Measurements from ENCODE around the gene ACD.
A peak's percentile ranks its signal among the peaks of the same experiment; 100 is the strongest.

ACD gene

DNA sequence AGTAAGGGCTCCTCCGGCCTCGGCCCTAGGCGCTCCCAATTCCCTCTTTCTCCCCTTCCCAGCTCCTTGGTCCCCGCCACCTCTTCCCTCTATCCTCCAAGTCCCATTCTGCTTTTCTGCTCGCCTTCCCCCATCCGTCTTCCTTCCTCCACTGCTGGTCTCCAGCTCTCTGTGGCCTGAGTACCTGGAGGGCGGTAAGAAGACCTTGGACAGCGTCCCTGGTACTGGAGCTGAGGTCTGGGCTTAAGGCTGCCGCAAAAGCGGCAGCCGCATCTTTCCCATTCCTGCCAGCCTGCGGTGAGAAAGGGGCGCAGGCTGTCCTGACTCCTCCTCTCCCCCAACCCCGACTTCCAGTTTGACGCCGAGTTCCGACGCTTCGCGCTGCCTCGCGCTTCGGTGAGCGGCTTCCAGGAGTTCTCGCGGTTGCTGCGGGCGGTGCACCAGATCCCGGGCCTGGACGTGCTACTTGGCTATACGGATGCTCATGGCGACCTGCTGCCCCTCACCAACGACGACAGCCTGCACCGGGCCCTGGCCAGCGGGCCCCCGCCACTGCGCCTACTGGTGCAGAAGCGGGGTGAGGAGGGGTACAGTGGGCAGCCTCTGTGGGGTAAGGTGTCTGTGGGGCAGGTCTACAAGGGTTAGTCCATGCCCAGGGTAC lies 1.2 kb upstream of the ACD start:
- DNase-seq = no peak

DNA sequence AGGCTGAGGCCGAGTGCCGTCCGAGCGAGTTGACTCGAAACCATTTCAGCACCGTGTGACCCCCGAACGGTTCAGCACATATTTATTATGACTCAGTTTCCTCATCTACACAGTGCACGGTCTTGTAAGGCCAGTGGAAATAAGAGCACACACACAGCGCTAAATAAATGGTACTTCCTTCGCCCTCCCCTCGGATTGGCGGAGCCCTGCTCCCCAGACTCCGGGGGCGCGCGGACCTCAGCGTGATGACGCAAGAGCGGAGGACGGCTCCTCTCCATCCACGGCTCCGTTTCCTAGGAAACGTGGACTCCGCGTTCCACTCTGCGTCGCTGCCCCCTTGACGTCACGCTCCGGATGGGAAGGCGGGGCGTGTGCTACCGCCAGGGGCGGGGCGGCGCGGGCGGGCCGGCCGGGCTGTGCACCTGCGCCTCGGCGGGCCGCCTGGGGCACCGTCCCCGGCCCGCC lies 536 bp upstream of the ACD start, which contains the start of gene PARD6A:
Gene PARD6A, plus strand, starts transcription at position 397 of the 465 bp plus-strand sequence. CDS start 79 bp downstream, outside the sequence.
- peak; percentile 99 for DNase-seq

- no peak for DNase-seq
Observed at GRCh38 chr16:67658849-67659674, 998 bp downstream of the ACD start.

DNA sequence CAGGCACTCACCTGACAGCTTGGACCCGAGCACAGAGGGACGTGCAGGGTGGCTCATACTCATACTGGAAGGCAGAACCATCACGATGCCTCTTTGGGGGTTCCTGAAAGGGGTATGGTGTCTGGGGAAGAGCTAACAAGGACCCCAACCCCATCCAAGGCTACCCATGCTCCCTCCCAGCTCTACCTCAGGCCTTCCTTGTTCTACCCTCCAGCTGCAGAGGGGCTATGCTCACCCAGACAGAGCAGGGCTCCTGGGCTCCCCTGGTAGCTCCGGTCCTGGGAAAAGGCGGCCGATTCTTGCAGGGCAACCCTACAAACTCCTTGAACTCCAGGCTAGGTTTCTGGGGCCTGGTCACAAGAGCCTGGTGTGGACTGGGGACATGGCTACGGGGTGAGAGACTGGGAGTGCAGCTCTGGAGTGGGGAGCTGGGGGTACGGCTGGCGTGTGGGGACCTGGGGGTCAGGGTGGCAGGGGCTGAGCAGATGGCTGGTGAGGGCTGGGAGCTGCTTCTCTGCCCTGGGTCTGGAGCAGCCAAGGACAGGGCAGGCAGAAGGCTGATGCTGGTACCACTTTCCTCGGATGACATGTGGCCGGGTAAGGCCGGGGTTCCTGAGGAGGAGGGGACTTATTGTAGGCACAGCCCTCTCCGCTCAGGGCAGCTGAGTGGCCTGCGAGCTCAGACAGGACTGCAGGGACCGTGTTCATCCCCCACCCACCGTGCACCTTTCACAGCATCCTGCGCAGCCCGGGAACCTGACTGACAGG lies 2.1 kb downstream of the ACD start:
- no peak for DNase-seq

DNA sequence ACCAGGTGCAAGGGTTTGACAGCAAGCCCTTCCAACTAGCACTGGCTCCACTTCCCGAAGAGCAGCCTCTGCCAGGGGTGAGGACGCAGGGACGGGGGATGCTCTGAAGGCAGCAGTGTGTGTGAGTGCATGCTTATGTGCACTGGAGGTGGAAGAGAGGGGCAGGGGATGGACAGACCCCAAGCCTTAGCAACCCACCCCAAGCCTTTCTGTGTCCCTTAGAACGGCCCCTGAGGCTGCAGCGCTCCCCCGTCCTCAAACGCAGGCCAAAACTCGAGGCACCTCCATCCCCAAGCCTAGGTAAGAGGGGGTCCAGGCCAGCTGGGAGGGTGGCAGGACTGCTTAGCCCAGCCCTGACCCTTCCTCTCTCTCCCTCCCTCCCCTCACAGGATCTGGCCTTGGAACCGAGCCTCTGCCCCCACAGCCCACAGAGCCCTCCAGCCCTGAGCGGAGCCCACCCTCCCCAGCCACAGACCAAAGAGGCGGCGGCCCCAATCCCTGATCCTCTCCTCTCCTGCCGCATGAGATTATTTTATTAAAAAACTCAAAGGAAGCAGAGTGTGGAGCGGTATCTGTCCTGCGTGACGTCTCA lies 2.9 kb downstream of the ACD start:
- DNase-seq = no peak

GRCh38 chr16:67656344-67657016 lies 3.6 kb downstream of the ACD start:
- DNase-seq = no peak

GRCh38 chr16:67655363-67655762 lies 4.7 kb downstream of the ACD start:
- DNase-seq = no peak

DNA sequence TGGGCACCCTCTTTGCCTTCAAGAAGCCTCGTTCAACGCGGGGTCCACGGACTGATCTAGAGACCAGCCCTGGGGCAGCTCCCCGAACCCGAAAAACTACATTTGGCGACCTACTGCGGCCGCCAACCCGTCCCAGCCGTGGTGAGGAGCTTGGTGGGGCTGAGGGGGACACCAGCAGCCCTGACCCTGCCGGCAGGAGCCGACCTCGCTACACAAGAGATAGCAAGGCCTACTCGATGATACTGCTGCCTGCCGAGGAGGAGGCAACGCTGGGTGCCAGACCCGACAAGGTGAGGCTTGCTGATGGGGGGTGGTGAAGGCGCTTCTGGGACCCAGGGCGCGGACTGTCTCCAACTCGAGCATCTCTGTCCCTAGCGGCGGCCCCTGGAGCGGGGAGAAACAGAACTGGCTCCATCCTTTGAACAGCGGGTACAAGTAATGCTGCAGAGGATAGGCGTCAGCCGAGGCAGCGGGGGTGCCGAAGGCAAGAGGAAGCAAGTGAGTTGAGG lies 5.6 kb downstream of the ACD start:
- DNase-seq = no peak

- DNase-seq = no peak
Observed at GRCh38 chr16:67653789-67654402, 6.2 kb downstream of the ACD start.

DNA sequence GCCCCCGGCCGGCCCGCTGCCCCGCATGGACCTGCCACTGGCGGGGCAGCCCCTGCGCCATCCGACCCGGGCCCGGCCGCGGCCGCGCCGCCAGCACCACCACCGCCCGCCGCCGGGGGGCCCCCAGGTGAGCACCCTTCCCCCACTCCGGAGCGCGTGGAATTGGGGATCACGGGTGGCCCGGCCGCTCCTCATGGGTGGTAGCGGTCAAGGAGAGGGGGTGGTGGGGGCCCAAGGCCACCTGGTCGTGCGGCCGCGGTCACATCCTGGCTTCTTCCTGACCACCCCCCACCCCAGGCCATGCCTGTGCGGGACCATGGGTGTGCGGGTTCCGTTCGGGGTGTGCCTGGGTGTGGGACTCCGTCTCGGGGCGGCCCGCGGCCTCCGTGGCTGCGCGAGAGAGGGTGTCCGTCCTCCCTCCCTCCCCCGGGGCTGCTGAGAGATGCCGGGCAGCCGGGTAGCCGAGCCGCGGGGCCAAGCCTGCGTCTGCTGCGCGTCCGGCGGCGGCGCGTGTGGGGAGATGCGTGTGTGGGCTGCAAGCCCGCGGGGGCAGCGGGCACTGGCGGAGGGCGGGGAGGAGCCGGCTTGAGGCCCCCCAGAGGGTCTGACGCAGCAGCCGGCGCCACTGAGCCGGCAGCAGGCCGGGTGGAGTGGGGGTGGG lies 6.8 kb downstream of the ACD start:
- DNase-seq = no peak

GRCh38 chr16:67652578-67653127 lies 7.4 kb downstream of the ACD start:
- no peak for DNase-seq

GRCh38 chr16:67651847-67652246 lies 8.2 kb downstream of the ACD start:
- no peak for DNase-seq

- DNase-seq = no peak
Observed at GRCh38 chr16:67651039-67651438, 9.0 kb downstream of the ACD start.

GRCh38 chr16:67650023-67650422 lies 10.0 kb downstream of the ACD start:
- DNase-seq = no peak

DNA sequence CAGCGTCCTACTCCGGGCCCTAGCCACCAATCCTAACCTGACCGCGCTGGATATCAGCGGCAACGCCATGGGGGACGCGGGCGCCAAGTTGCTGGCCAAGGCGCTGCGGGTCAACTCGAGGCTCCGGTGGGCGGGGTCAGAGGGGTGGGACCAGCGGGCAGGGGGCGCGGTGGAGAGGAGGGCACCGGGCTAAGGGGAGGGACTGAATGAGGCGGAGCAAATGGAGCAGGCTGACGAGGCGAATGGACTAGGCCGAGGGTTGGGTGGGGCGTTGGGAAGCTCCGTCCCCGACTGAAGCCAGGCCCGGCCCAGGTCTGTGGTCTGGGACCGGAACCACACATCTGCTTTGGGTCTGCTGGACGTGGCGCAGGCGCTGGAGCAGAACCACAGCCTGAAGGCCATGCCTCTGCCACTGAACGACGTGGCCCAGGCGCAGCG lies 10.5 kb downstream of the ACD start:
- no peak for DNase-seq

DNA sequence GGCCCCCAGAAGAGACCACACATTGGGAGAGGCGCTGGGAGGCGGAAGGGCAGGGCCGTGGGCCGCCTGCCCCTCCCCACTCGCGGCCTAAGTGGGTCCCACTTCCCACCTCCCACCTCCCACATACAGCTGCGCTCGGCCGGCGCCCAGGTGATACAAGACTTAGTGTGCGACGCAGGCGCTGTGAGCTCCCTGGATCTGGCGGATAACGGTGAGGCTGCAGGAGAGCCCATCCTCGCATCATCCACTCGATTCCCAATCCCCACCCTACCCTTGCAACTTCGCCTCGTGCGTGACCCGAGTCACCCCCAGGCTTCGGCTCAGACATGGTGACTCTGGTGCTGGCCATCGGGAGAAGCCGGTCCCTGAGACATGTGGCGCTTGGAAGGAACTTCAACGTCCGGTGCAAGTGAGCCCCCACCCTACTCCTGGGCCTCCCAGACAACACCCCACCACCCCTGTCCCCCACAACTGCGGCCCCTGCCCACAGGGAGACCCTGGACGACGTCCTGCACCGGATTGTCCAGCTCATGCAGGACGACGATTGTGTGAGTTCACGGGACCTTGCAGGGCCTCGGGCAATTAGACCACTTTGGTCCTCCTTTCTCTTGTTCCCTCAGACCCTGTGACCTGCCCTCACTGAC lies 11.2 kb downstream of the ACD start:
- no peak for DNase-seq

DNA sequence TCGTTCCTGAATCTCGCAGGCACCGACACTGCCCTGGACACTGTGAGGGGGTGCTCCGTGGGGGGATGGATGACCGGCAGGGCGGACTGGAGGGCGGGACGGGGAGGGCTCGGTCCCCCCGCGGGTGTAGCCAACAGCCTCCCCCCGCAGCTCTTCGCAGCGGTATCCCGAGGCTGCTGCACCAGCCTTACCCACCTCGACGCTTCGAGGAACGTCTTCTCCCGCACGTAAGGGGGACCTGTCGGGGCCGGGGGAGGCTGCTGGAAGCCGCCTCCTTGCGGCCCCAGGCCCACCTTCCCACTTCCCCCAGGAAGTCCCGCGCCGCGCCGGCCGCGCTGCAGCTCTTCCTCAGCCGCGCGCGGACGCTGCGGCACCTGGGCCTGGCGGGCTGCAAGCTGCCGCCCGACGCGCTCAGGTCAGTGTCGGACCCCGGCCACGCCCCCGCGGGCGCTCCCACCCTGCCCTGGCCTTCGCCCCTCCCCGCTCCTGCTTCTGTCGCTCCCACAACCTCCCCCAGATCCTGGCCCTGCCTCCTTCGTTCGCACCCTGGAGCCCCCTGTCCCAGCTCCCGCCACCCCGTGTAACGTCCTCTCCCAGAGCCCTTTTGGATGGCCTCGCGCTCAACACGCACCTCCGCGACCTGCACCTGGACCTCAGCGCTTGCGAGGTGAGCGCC lies 11.8 kb downstream of the ACD start:
- DNase-seq = no peak

DNA sequence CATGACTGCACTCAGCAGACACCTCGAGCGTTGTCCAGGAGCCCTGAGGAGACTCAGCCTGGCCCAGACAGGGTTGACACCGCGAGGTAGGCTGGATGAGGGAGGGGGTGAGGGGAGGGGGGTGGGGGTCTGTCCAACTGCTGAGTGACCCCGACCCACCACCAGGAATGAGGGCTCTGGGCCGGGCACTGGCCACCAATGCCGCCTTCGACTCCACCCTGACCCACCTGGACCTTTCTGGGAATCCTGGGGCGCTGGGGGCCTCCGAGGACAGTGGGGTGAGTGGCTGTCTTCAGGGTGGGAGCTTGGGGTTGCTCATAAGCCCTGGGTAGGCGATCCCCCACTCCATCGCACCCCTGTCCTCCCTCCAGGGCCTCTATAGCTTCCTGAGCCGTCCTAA lies 12.4 kb downstream of the ACD start:
- no peak for DNase-seq

DNA sequence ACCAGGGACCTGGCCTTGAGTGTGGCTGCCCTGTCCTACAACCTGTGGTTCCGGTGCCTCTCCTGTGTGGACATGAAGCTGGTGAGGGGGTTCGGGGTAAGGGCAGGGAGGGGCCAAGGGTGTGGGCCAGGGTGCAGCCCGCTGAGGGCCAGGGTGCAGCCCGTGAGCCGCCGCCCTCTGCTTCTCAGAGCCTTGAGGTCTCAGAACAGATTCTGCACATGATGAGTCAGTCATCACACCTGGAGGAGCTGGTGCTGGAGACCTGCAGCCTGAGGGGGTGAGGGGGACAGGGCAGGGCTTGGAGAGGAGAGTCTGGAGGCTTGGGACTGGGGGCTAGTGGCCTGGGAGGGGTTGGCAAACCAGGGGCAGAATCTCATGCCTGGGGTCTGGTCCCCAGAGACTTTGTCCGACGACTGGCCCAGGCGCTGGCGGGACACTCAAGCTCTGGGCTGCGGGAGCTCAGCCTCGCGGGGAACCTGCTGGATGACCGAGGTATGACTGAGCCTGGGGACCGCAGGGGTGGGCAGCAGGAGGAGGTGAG lies 12.9 kb downstream of the ACD start:
- DNase-seq = no peak

Measured in CD4-positive, alpha-beta T cell treated with Interleukin-15 for 1 hour (primary cell).